ENCODE results near the gene PLCB3. TPM values are rescaled to one million over a fixed set of nuclear protein-coding genes. Genes with fewer than 3 reads are reported as not detected.
A peak's percentile ranks its signal among the peaks of the same experiment; 100 is the strongest.

PLCB3 gene
- total and polyA plus RNA-seq, 12 donors = 5.0 to 89.5 (median 41.2) TPM

DNA sequence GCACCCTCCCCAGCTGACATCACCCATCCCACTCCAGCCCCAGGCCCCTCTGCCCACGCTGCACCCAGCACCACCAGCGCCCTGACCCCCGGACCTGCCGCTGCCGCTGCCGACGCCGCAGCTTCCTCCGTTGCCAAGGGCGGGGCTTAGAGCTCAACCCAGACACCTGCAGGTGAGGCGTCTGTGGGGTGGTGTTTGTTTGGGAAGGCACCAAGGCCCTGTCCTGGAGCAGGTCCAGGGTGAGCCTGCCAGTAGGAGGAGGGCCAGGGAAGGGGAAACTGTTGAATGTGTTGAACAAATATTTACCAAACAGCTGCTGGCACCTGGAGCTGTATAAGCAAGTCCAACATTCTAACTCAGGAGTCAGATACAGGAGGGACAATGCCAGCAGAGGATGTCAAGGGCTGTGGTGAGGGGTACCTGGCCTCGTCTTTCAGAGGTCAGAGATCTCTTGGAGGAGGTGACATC lies 13.8 kb upstream of the PLCB3 start:
- Histone ChIP-seq H3K36me3 (replicated peaks in 1 of 2) (peaks cover 0 to 19% of the 10 kb centered on the region in 2 donors), H3K9me3 (replicated peaks in 1 of 3) (no peaks in the 10 kb centered on the region), H3K27ac (no peak overlapping the region), H3K4me3 (no peak overlapping the region), H3K27me3 (no peaks in the 10 kb centered on the region), H3K4me1 (replicated peaks in 1 of 2) (peaks cover 15 to 36% of the 10 kb centered on the region in 2 donors)
- TF ChIP-seq, protein P1, sequence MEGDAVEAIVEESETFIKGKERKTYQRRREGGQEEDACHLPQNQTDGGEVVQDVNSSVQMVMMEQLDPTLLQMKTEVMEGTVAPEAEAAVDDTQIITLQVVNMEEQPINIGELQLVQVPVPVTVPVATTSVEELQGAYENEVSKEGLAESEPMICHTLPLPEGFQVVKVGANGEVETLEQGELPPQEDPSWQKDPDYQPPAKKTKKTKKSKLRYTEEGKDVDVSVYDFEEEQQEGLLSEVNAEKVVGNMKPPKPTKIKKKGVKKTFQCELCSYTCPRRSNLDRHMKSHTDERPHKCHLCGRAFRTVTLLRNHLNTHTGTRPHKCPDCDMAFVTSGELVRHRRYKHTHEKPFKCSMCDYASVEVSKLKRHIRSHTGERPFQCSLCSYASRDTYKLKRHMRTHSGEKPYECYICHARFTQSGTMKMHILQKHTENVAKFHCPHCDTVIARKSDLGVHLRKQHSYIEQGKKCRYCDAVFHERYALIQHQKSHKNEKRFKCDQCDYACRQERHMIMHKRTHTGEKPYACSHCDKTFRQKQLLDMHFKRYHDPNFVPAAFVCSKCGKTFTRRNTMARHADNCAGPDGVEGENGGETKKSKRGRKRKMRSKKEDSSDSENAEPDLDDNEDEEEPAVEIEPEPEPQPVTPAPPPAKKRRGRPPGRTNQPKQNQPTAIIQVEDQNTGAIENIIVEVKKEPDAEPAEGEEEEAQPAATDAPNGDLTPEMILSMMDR (IDR thresholded peaks at IDR 0.05) = no peak
- TF ChIP-seq POLR2A (IDR thresholded peaks at IDR 0.05) = no peak
- intact Hi-C loops (cut with DNase I) = no loop called here
- WGBS, 4 donors = 68 to 84% (median 78%) methylated on average over 12 of the region's 12 CpGs
- peak in 1 of 7 donors; percentile 18 for DNase-seq

DNA sequence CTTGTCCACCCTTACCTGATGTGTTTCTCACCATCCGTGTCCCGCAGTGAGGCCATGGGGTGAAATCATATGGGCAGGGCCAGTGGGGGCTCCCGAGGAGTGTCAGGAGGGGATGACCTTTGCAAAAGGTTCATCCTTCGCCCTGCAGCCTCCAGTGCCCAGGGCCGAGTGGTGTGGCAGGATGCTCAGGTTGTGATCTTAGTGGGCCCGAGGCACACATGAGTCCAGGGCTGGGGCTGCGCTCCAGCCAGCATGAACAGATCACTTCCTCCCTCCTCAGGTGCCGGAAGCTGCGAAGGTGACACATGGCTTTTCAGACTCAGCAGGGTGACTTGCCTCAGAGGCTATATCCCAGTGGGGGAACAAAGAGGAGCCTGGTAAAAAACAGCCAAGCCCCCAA lies 13.3 kb upstream of the PLCB3 start:
- intact Hi-C loops (cut with DNase I) = no loop called here
- peak overlapping the region in 2 of 5 donors; percentile 97 to 99 for H3K27ac ChIP-seq
- TF ChIP-seq, protein P1 (IDR thresholded peaks at IDR 0.05) = no peak
- no peak for TF ChIP-seq POLR2A (IDR thresholded peaks at IDR 0.05)
- WGBS, 4 donors = 83 to 100% (median 93%) methylated on average over 2 to 9 of the region's 9 CpGs
- H3K4me3 ChIP-seq = no peak overlapping the region
- DNase-seq = peak in 1 of 7 donors; percentile 8
- no peaks in the 10 kb centered on the region for H3K9me3 ChIP-seq (replicated peaks in 1 of 3)
- H3K4me1 ChIP-seq (replicated peaks in 1 of 2) = peaks cover 20 to 41% of the 10 kb centered on the region in 2 donors
- peaks cover 0 to 20% of the 10 kb centered on the region in 2 donors for H3K36me3 ChIP-seq (replicated peaks in 1 of 2)
- no peaks in the 10 kb centered on the region for H3K27me3 ChIP-seq

DNA sequence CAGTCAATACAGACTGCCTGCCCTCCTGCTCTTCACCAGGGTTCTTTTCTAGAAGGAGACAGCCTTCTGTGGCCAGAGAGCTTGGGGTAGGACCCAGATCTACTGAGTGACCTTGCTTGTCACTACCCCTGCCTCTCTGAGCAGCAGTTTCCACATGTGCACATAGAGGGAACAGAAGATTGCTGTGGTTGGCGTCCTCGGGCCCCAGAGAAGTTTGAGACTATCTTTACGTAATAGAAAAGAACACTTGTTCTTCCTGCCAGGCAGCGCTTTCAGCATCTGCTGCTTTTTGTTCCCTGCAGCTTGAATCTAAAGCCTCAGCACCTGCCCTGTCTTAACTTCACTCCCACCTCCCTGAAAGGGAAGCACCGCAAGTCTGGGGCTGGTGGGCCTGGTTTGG lies 12.3 kb upstream of the PLCB3 start:
- H3K27me3 ChIP-seq = no peaks in the 10 kb centered on the region
- 75 to 89% (median 76%) methylated on average over 5 of the region's 5 CpGs for WGBS, 4 donors
- DNase-seq = peak in 2 of 7 donors; percentile 21 to 32
- H3K27ac ChIP-seq = peak overlapping the region in 4 of 5 donors; percentile 97 to 99 (median 98)
- no peaks in the 10 kb centered on the region for H3K9me3 ChIP-seq (replicated peaks in 1 of 3)
- no peak overlapping the region for H3K4me3 ChIP-seq
- TF ChIP-seq, protein P1 (IDR thresholded peaks at IDR 0.05) = no peak
- no peak for TF ChIP-seq POLR2A (IDR thresholded peaks at IDR 0.05)
- peaks cover 21 to 38% of the 10 kb centered on the region in 2 donors for H3K4me1 ChIP-seq (replicated peaks in 1 of 2)
- H3K36me3 ChIP-seq (replicated peaks in 1 of 2) = peaks cover 0 to 27% of the 10 kb centered on the region in 2 donors
- intact Hi-C loops (cut with DNase I) = no loop called here

DNA sequence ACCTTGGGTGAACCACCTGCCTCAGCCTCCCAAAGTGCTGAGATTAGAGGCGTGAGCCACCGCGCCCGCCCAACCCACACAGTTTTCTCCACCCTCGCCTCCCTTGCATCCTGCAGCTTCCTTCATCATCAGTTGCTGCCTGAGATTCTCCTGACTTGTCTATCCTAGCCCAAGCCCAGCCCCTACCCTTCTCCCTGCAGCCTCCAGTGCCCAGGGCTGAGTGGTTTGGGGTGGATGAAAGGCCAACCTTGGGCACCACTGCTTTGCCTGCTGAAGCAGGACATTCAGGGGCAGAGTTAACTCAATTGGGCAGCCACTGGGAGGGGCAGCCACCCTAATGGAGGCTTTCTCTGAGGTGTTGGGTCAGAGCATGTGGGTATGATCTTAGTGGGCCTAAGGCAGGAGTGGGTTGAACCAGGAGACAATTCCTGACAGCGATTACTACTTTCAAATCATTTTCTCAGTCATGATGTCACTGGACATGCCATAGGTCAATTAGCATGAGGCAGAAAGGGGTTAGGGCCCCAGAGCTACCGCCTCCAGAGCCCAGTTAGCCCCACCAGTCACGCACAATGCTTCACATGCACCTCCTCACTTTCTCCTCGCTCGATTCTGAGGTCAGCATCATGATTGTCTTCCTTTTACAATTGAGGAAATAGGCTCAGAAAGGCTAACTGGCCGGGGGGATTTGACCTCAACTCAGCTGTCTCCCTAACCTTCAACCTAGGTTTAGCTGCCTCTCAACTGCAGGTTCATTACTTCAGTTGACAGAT lies 11.5 kb upstream of the PLCB3 start:
- TF ChIP-seq, protein P1 (IDR thresholded peaks at IDR 0.05) = no peak
- no peak for TF ChIP-seq POLR2A (IDR thresholded peaks at IDR 0.05)
- Histone ChIP-seq H3K27me3 (no peaks in the 10 kb centered on the region), H3K27ac (peak overlapping the region; percentile 80 to 99 (median 97)), H3K36me3 (replicated peaks in 1 of 2) (peaks cover 0 to 31% of the 10 kb centered on the region in 2 donors), H3K4me1 (replicated peaks in 1 of 2) (peaks cover 21 to 39% of the 10 kb centered on the region in 2 donors), H3K4me3 (peak overlapping the region in 1 of 4 donors; percentile 99), H3K9me3 (replicated peaks in 1 of 3) (no peaks in the 10 kb centered on the region)
- DNase-seq = peak in 3 of 7 donors; percentile 31 to 73 (median 55)
- intact Hi-C loops (cut with DNase I) = no loop called here
- WGBS, 4 donors = 77 to 85% (median 79%) methylated on average over 11 of the region's 11 CpGs
